Measurements from ENCODE around the gene SLC4A11.

Gene SLC4A11

DNA sequence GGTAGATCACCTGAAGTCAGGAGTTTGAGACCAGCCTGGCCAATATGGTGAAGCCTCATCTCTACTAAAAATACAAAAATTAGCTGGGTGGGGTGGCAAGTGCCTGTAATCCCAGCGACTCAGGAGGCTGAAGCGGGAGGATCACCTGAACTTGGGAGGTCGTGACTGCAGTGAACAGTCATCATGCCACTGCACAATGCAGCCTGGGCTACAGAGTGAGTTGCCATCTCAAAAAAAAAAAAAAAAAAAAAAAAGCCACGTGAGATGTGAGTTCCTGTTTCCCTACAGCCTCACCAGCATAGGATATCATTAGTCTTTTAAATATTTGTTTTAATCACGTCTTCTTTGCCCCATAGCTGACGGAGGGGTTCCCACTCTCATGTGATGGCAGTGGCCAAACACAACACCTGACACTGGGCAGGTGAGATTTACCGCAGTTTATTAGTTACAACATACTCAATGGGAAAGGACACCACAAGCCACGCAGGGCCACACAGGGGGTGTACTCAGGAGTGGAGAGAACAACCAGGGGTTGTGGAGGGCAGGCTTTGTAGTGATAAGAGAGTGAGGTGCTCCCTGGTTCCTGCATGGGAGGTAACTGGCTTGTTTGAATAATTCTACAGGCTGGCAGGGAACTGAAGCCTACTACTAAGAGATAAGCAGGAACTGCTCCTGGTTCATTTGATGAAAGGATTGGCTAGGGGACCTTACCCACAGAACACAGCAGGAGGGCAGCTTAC lies 61.1 kb downstream of the SLC4A11 start:
- no peaks in the 10 kb centered on the region for H3K36me3 ChIP-seq (ENCODE audit: control insufficient read depth in 1 of 2, insufficient read depth in 2 of 2, low read length in 2 of 2)
- H3K4me1 ChIP-seq (ENCODE audit: control insufficient read depth in 1 of 2, insufficient read depth in 2 of 2, low read length in 2 of 2): no peaks in the 10 kb centered on the region

More for the DNA sequence above, 61.1 kb downstream of the SLC4A11 start:
- no peaks in the 10 kb centered on the region for H3K9me3 ChIP-seq (ENCODE audit: control insufficient read depth in 1 of 2, low read length in 2 of 2)
- H3K27me3 ChIP-seq (ENCODE audit: low read depth, low read length): no peaks in the 10 kb centered on the region
- no peak overlapping the region for H3K27ac ChIP-seq (ENCODE audit: low read length)
- no peak overlapping the region for H3K4me3 ChIP-seq (ENCODE audit: low read depth in 1 of 2, low read length in 2 of 2)
